ENCODE results near the gene KDM4C. TPM values are rescaled to one million over a fixed set of nuclear protein-coding genes. Genes with fewer than 3 reads are reported as not detected.

KDM4C gene
- total and polyA plus RNA-seq, 2 of the 8 experiments (the other 6 are each of a cell fraction or from before 2014, with no cell fraction given), result 13.0 to 26.1 TPM

DNA sequence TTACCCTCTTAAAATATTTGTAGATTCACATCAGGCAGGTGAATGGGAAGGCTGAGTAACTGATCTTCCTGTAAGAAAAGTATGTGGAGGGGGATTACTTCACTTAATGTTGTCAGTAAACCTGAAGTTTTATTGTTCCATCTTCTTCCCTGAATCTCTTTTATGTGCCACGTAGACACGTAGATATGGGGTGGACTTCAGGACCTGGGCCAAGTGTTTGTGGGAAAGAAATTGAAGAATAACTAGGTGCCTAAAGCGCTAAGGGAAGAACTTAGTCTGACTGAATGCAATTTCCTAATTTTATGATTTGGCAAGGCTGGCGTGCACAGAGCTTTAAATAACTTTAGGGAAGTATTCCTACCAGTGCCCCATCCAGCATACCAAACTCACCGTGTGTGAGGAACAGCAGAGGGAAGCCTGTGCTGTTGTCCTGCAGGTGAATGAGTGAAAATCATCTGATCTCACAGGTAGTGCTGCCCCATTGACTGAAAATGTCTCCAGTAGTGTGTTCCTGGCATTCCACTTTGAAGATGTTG is 323.4 kb downstream of the KDM4C start:
- H3K36me3 ChIP-seq (ENCODE audit: control insufficient read depth in 2 of 4, insufficient read depth in 4 of 4, low read length in 3 of 4), result no peaks in the 10 kb centered on the region; a peak in 3 of 8 replicates
- TF ChIP-seq KDM1A (IDR thresholded peaks at IDR 0.05; ENCODE audit: borderline replicate concordance, low read length), result no peak
- no peak for TF ChIP-seq EGR1 (IDR thresholded peaks at IDR 0.05; ENCODE audit: borderline replicate concordance, low read depth, low read length)
- TF ChIP-seq CBX8 (IDR thresholded peaks at IDR 0.05; ENCODE audit: borderline replicate concordance, low read depth, low read length), result no peak
- TF ChIP-seq HDAC6 (IDR thresholded peaks at IDR 0.05; ENCODE audit: low read depth, low read length), result no peak
- no peak for TF ChIP-seq GTF2F1 (IDR thresholded peaks at IDR 0.05; ENCODE audit: borderline replicate concordance, low read depth, low read length)
- no peak for TF ChIP-seq BACH1 (IDR thresholded peaks at IDR 0.05; ENCODE audit: low read length)
- TF ChIP-seq RXRA (IDR thresholded peaks at IDR 0.05; ENCODE audit: insufficient read depth, low read depth, low read length), result no peak
- TF ChIP-seq BCL11A (IDR thresholded peaks at IDR 0.05; ENCODE audit: low read depth in 2 of 2, low read length in 2 of 2), result no peak
- no peaks in the 10 kb centered on the region for H3K27me3 ChIP-seq (replicated peaks in 1 of 4; ENCODE audit: control insufficient read depth in 3 of 4, extremely low read depth in 1 of 4, insufficient read depth in 3 of 4, low read length in 3 of 4)
- no peak overlapping the region for H2BK5ac ChIP-seq (ENCODE audit: low read depth, low read length)
- no peak overlapping the region for H2BK15ac ChIP-seq (ENCODE audit: low read length)
- no peak overlapping the region for H3K9ac ChIP-seq (replicated peaks in 1 of 4; ENCODE audit: extremely low read depth in 1 of 4, low read depth in 3 of 4, low read length in 3 of 4)
- H3K4ac ChIP-seq (replicated peaks; ENCODE audit: insufficient read length, low read depth, low read length), result no peak overlapping the region
- no peak overlapping the region for H3K14ac ChIP-seq (ENCODE audit: insufficient read length)
- no peak overlapping the region for H3K18ac ChIP-seq (ENCODE audit: extremely low read depth, low read length)
- ChIA-PET POLR2A (ENCODE audit: partially characterized antibody) (no interaction called here), CTCF (ENCODE audit: partially characterized antibody) (interaction anchor here (0.7 kb wide), 1 partner anchor 9 kb away, joined by 3 read pairs; no protein-coding TSS in a partner anchor)
- no peaks in the 10 kb centered on the region for H3K9me3 ChIP-seq (ENCODE audit: insufficient read depth in 2 of 2, low read depth in 1 of 2, low read length in 1 of 2)
- H2BK12ac ChIP-seq (ENCODE audit: low read depth, low read length), result no peak overlapping the region
- no peak overlapping the region for H4K8ac ChIP-seq (ENCODE audit: extremely low read depth, insufficient read depth, low read length)
- no peak overlapping the region for H3K56ac ChIP-seq (replicated peaks; ENCODE audit: insufficient read length, low read depth, low read length)
- H2BK20ac ChIP-seq (ENCODE audit: low read length), result no peak overlapping the region
- no peak for DNase-seq (ENCODE audit: low read depth in 1 of 2, low spot score in 2 of 2)
- no peak overlapping the region for H3K27ac ChIP-seq (ENCODE audit: low read depth, low read length)
- H4K91ac ChIP-seq (replicated peaks; ENCODE audit: insufficient read length, low read length), result no peak overlapping the region
- H3K23me2 ChIP-seq (ENCODE audit: low read depth, low read length), result no peaks in the 10 kb centered on the region; the same call in 1 of the 2 replicates
- no peak overlapping the region for H3K4me2 ChIP-seq (ENCODE audit: insufficient read depth in 1 of 2, low read depth in 2 of 2, low read length in 2 of 2)
- H3K79me2 ChIP-seq (ENCODE audit: control insufficient read depth in 1 of 2, insufficient read depth in 2 of 2, low read length in 2 of 2), result no peaks in the 10 kb centered on the region
- no peaks in the 10 kb centered on the region for H3K79me1 ChIP-seq (ENCODE audit: low read depth, low read length)
- H3K23ac ChIP-seq (ENCODE audit: insufficient read length), result no peak overlapping the region
- no peaks in the 10 kb centered on the region for H3K4me1 ChIP-seq (replicated peaks in 1 of 4; ENCODE audit: control insufficient read depth in 3 of 4, insufficient read depth in 4 of 4, low read length in 3 of 4)
- H4K20me1 ChIP-seq (replicated peaks in 1 of 2; ENCODE audit: control insufficient read depth in 1 of 2, insufficient read depth in 2 of 2, low read length in 2 of 2), result no peaks in the 10 kb centered on the region
- H3K4me3 ChIP-seq (ENCODE audit: extremely low read depth in 1 of 4, insufficient read depth in 2 of 4, low read depth in 3 of 4, low read length in 4 of 4), result no peak overlapping the region
- no peak overlapping the region for H2AK5ac ChIP-seq (ENCODE audit: low read depth, low read length)
- no peak overlapping the region for H2BK120ac ChIP-seq (replicated peaks; ENCODE audit: low read depth, low read length)
- H4K5ac ChIP-seq (ENCODE audit: insufficient read length, low read depth, low read length), result no peak overlapping the region
- no peak overlapping the region for H2AFZ ChIP-seq (ENCODE audit: low read length)
- 92% methylated on average over 5 of the region's 5 CpGs; no CpG with 5 or more reads in 1 of the 2 experiments for WGBS, 2 experiments (ENCODE audit: extremely low coverage in 1 of 2, insufficient coverage in 1 of 2, insufficient read length in 1 of 2, insufficient replicate concordance in 2 of 2, low coverage in 1 of 2, low lambda C conversion rate in 2 of 2, missing lambda C conversion rate in 1 of 2)
- no peak for FAIRE-seq

All from H1 (cell line).